Muscle layer of duodenum (tissue), 2 donors: ENCODE data around the gene G0S2.

Source experiments
- H3K27ac ChIP-seq: one replicate; pipeline ENCODE4 v1.7.0; 2013; ENCODE audit warnings: mild to moderate bottlenecking, low read length
- H3K27me3 ChIP-seq: one replicate; pipeline ENCODE4 v1.7.0; 2013; ENCODE audit warnings: low read depth, mild to moderate bottlenecking, control low read depth, low read length
- H3K36me3 ChIP-seq, 2 donors: one replicate each; pipeline ENCODE4 v1.7.0; 2013; ENCODE audit warnings: low read length in 2 of 2, control low read depth in 1 of 2, mild to moderate bottlenecking in 1 of 2; ENCODE audit not compliant: insufficient read depth in 2 of 2, control insufficient read depth in 1 of 2
- H3K4me1 ChIP-seq, 2 donors: one replicate each; pipeline ENCODE4 v1.7.0; 2013; ENCODE audit warnings: low read length in 2 of 2, mild to moderate bottlenecking in 2 of 2, control low read depth in 1 of 2, moderate library complexity in 1 of 2; ENCODE audit not compliant: insufficient read depth in 2 of 2, control insufficient read depth in 1 of 2
- H3K4me3 ChIP-seq, 2 donors: one replicate each; pipeline ENCODE4 v1.7.0; 2013; ENCODE audit warnings: low read length in 2 of 2, low read depth in 1 of 2, mild to moderate bottlenecking in 1 of 2
- H3K9me3 ChIP-seq, 2 donors: one replicate each; pipeline ENCODE4 v1.7.0; 2013; ENCODE audit warnings: low read length in 2 of 2, control low read depth in 1 of 2, mild to moderate bottlenecking in 1 of 2; ENCODE audit not compliant: control insufficient read depth in 1 of 2
- donor health status: healthy.

G0S2 gene

DNA sequence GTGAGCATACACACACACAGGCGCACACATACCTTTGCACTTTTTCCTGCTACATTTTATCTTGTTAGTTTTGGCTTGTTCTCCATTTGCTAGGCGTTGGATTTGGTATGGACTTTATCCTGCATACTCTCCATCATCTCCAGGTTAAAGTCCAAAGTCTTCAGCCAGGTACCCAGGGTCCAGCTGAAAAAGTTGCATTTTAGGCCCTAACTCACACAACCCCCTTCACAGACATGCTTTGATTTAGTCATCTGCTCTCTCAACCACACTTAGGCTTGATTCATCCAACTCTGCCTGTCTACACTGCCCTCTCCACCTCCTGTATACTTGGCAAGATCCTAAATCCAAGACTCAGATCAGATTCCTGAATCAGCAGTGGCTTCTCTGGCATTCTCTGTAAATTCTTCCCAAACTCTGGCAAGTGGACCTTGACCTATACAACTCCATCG, 12.3 kb upstream of the G0S2 start:
- H3K27me3 ChIP-seq, result no peaks in the 10 kb centered on the region
- H3K36me3 ChIP-seq, result no peaks in the 10 kb centered on the region
- no peaks in the 10 kb centered on the region for H3K9me3 ChIP-seq
- H3K4me1 ChIP-seq, result peaks cover 0 to 6% of the 10 kb centered on the region in 2 donors
- H3K27ac ChIP-seq, result no peak overlapping the region
- no peak overlapping the region for H3K4me3 ChIP-seq

DNA sequence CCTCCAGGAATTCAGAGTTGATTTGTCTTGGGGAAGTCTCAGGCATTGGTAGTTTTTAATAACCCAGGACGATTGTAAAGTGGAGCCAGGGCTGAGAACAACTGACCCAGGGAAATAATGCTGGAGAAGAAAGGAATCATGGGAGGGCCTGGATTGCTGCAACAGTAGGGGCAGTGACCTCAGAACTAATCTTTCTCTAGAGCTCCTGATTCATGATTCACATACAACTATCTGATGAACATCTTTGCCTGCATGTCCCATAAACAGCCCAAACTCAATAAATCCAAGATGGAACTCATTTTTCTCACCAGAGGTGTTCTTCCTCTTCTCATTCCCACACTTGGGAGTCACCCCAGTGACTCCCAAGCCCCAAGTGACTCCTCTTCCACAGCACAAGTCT, 8.1 kb upstream of the G0S2 start:
- no peak overlapping the region for H3K27ac ChIP-seq
- no peak overlapping the region for H3K4me3 ChIP-seq
- no peaks in the 10 kb centered on the region for H3K9me3 ChIP-seq
- no peaks in the 10 kb centered on the region for H3K36me3 ChIP-seq
- H3K27me3 ChIP-seq, result no peaks in the 10 kb centered on the region
- H3K4me1 ChIP-seq, result no peaks in the 10 kb centered on the region

DNA sequence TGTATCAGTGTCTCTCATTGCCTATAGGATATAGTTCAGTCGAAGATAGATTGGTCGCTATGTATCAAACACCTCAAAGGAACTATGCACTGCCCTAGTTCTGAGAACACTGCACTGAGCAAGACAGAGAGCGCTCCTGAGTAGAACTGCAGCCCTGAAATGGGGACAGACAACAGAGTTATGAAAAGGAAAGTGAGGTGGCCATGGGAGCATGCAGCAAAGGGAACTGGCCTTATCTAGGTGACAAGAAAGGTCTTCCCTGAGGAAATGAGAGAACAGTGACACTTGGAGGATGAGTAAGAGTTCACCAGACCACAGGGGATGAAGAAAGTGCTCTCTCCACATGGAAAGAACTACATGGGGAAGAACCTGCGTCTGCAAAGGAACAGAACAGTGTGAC, 7.5 kb upstream of the G0S2 start:
- H3K27ac ChIP-seq, result no peak overlapping the region
- H3K4me1 ChIP-seq, result no peaks in the 10 kb centered on the region
- no peak overlapping the region for H3K4me3 ChIP-seq
- H3K27me3 ChIP-seq, result no peaks in the 10 kb centered on the region
- H3K36me3 ChIP-seq, result no peaks in the 10 kb centered on the region
- H3K9me3 ChIP-seq, result no peaks in the 10 kb centered on the region

DNA sequence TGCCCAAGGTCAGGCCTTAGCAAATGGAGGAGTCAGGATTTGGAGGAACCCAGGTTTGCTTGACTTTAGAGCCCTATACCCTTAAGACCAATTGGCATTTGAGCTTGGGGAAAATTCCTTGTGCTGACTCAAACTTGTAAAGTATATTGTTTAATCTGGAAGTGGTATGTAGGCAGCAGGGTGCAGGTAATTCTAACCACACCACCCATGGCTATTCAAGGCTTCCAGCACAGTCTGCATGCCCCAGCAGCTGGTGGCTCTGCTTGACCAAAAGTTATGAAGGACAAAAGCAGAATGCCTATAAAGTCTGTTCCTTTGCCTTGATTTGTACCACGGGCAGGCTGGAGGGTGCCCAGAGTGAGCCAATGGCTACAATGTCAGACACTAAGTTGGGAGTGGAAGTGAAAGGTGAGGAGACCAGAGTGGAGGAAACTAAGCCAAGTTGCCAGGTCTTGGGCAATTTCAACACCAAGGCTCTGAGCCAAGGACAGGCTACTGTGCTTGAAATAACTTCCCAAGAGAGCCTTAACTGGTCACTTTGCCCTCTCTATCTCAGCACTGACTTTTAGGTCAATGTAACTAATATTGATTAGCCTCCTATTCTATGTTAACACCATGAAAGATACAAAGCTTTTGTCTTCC, 4.7 kb upstream of the G0S2 start:
- no peak overlapping the region for H3K27ac ChIP-seq
- no peak overlapping the region for H3K4me3 ChIP-seq
- no peaks in the 10 kb centered on the region for H3K36me3 ChIP-seq
- peaks cover 4 to 12% of the 10 kb centered on the region in 2 donors for H3K4me1 ChIP-seq
- no peaks in the 10 kb centered on the region for H3K9me3 ChIP-seq
- no peaks in the 10 kb centered on the region for H3K27me3 ChIP-seq

DNA sequence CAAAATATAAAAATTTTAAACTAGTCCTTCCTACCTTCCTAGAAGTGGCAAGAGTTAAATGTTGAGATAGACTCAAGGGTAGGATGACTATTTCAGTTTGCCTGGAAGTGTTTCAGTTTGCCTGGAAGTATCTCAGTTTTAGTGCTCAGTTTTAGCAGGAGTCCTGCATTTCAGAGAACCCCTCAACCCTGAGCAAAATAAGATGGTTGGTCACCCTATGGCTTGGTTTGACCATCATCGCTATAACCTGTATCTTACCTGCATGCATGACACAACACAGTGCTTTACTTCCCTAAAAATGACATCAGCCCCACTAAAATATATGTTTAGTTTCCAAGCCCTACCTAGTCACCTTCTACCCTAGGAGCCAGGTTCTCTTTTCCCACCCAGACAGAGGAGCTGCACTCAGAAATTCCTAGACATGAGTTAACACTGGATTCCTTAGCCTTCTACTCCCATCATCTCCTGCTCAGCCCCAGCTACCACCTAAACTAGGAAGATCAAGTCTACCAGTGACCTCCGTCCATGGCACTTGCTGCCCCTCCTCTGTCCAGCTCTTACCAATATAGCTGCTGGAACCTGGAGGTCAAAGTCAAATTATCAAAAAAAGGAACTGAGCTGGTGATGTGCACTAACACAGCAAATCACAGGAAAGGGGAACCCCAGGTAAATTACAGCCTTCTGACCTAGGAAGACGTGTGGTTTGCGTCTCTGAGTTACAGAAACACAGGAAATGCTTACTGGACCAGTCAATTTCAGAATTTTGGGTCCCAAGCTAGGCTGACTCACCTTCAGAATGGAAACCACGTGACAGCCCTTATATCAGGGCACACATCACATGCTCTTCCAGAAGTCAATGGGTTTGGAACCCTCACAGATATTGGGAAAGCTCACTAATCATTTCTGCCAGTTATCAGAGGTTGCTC, 2.2 kb upstream of the G0S2 start:
- Histone ChIP-seq H3K9me3 (no peaks in the 10 kb centered on the region), H3K4me1 (peaks cover 4 to 22% of the 10 kb centered on the region in 2 donors), H3K27me3 (no peaks in the 10 kb centered on the region), H3K4me3 (no peak overlapping the region), H3K36me3 (no peaks in the 10 kb centered on the region), H3K27ac (peak overlapping the region; percentile 40)

DNA sequence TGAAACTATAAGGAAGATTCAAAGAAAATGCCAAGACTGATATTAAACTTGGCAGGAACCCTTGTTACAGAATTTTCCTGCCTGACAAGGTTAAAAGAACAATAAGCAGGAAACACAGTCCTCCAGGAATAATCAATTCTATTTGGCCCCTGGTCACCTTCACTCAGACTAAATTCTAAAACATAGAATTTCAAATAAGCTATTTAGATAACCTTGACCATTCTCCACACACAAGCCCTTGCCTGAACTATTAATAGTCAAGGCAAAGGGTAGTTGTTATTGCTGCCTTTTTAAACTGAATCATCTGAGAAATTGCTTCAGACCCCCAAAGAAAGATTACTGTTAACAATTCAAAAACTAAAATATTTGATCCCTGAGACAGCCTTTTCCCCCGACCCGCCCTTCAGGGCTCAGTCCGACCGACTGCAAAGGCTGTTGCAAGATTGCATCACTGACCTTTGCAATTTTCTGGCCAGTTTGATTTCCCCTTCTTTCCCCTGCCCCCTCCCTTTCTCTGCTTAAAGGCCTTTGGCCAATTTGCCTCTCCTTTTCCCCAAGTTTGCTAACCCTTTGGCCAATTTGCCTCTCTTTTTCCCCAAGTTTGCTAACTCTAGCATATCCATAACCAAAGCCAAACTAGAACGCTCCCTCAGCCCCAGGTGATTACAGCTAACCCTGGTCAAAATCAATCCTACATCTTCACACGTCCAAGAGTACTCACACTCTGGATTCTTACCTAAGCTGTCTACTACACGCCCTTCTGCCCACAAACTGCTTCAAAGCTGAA, 1.4 kb upstream of the G0S2 start:
- Histone ChIP-seq H3K27ac (peak overlapping the region; percentile 57), H3K4me1 (peaks cover 4 to 22% of the 10 kb centered on the region in 2 donors), H3K27me3 (no peaks in the 10 kb centered on the region), H3K4me3 (peak overlapping the region; percentile 62 to 88), H3K36me3 (no peaks in the 10 kb centered on the region), H3K9me3 (no peaks in the 10 kb centered on the region)

DNA sequence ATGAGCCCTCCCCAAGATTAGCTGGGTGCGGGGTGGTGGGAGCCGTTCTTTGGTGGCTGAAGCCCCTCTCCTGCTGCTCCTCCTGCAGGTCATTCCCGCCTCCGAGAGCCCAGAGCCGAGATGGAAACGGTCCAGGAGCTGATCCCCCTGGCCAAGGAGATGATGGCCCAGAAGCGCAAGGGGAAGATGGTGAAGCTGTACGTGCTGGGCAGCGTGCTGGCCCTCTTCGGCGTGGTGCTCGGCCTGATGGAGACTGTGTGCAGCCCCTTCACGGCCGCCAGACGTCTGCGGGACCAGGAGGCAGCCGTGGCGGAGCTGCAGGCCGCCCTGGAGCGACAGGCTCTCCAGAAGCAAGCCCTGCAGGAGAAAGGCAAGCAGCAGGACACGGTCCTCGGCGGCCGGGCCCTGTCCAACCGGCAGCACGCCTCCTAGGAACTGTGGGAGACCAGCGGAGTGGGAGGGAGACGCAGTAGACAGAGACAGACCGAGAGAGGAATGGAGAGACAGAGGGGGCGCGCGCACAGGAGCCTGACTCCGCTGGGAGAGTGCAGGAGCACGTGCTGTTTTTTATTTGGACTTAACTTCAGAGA, 448 bp downstream of the G0S2 start:
- Histone ChIP-seq H3K4me1 (peaks cover 4 to 22% of the 10 kb centered on the region in 2 donors), H3K9me3 (no peaks in the 10 kb centered on the region), H3K27ac (no peak overlapping the region), H3K36me3 (no peaks in the 10 kb centered on the region), H3K4me3 (peak overlapping the region; percentile 62 to 88), H3K27me3 (no peaks in the 10 kb centered on the region)

DNA sequence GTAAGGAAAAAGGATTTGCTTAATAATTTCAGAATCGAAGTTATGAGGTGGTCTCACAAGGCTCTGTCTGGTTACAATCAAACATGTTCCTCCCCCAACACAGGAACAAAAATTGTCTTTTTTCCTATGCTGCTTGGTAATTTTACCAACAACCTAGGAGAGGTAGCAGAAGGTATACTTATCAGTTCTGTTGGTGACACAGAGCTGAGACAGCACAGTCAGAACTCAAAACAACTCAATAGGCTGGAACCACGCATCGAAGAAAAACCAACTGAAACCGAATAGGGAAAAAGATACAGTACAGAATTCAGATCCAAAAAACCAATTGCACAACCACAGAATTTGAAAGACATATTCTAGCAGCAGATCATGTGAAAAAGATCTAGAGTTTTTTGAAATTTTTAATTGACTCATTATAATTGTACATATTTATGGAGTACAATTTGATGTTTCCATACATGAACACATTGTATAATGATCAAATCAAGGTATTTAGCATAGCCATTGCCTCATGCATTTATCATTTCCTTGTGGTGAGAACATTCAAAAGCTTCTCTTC, 3.8 kb downstream of the G0S2 start:
- Histone ChIP-seq H3K27ac (no peak overlapping the region), H3K36me3 (no peaks in the 10 kb centered on the region), H3K27me3 (no peaks in the 10 kb centered on the region), H3K4me3 (no peak overlapping the region), H3K4me1 (peaks cover 4 to 22% of the 10 kb centered on the region in 2 donors), H3K9me3 (no peaks in the 10 kb centered on the region)

DNA sequence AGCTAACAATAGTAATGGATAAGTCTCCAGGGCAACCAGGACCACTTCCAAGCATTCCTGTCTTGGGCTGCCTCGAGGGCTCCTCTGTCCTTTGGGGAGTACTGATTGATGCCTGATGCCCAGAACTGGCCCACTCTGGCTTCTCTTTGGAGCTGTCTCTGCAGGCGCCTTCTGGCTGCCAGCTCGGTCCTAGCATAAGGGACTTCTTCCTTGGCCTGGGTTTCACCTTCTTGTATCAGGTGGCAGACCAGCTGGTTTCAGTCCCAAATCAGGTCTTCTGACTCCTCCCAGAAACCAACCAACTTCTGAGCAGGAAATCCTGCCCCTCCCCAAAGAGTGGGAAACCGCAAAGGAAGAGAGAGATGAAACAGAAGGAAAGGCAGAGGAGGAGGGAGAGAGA, 10.6 kb downstream of the G0S2 start:
- H3K9me3 ChIP-seq, result no peaks in the 10 kb centered on the region
- no peaks in the 10 kb centered on the region for H3K27me3 ChIP-seq
- H3K36me3 ChIP-seq, result no peaks in the 10 kb centered on the region
- no peak overlapping the region for H3K27ac ChIP-seq
- H3K4me1 ChIP-seq, result peaks cover 0 to 25% of the 10 kb centered on the region in 2 donors
- H3K4me3 ChIP-seq, result no peak overlapping the region

DNA sequence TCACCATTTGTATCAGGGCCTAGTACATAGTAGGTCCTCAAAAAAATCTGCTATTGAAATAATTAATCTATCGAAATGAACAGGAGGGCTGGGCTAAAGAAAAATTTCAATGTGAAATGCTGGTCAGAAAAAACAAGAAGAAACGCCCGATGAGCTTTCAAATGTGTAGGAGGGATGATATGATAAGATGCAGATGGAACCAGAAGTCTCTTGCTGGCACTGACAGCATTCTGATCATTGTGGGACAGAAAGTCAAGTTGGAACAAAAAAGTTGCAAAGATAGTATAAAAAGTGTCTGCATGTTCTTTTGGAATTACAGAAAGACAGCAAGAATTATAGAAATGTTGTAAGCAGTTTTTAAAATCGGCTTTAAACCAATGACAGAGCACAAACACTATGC, 11.1 kb downstream of the G0S2 start:
- Histone ChIP-seq H3K27ac (no peak overlapping the region), H3K4me3 (no peak overlapping the region), H3K27me3 (no peaks in the 10 kb centered on the region), H3K36me3 (no peaks in the 10 kb centered on the region), H3K4me1 (peaks cover 0 to 25% of the 10 kb centered on the region in 2 donors), H3K9me3 (no peaks in the 10 kb centered on the region)
